Endothelial cell of umbilical vein (primary cell): ENCODE data around the gene TSPAN5. TPM values are rescaled to one million over a fixed set of nuclear protein-coding genes. Genes with fewer than 3 reads are reported as not detected.

ENCODE experiments used
- BruUV-seq: library from RNA; stranded (reverse); fragments of 400-500 nt; replicated peaks from 2 replicates; lab custom pipeline; 2021; lab: Mats Ljungman, UMichigan
- CTCF ChIA-PET: fragments of 300-600, 350-600 bp; sonication (Branson Sonifier 250); formaldehyde crosslinking; loops from one replicate; lab custom pipeline; 2021; ENCODE audit warnings: antibody characterized with exemption, inconsistent platforms; lab: Charles Lee
- POLR2A ChIA-PET: fragments of 300-600, 350-600 bp; sonication (Branson Sonifier 250); formaldehyde crosslinking; loops from one replicate; lab custom pipeline; 2021; ENCODE audit warnings: antibody characterized with exemption, inconsistent platforms; lab: Charles Lee
- DNase-seq: peaks from one replicate; pipeline ENCODE4 v3.0.0-alpha.2; 2011; ENCODE audit warnings: low read depth, low spot score
- FAIRE-seq: peaks from 2 replicates; lab custom pipeline; 2011; peaks lifted over from hg19 to GRCh38; lab: Jason Lieb, UNC
- H2AFZ ChIP-seq: 2 replicates; pipeline ENCODE4 v1.6.0; 2012; ENCODE audit warnings: low read depth, low read length, control low read depth, inconsistent platforms
- H3K27ac ChIP-seq: 2 replicates; pipeline ENCODE4 v1.5.1; 2011; ENCODE audit warnings: low read depth, mild to moderate bottlenecking, control low read depth, low read length, moderate library complexity; ENCODE audit not compliant: insufficient read depth
- H3K27me3 ChIP-seq, 2 experiments: 2 replicates each; pipeline versions ENCODE4 v1.6.0 to v1.6.1; 2011; ENCODE audit warnings: low read length in 2 of 2, mixed read lengths in 1 of 2; ENCODE audit not compliant: control insufficient read depth in 2 of 2, insufficient read depth in 2 of 2
- H3K36me3 ChIP-seq, 2 experiments: 2 replicates in 1 of 2; 3 replicates in 1 of 2; pipeline ENCODE4 v1.5.1; 2011; ENCODE audit warnings: low read length in 2 of 2, mild to moderate bottlenecking in 1 of 2, moderate library complexity in 1 of 2; ENCODE audit not compliant: control insufficient read depth in 2 of 2, insufficient read depth in 2 of 2; ENCODE audit errors: extremely low read depth in 1 of 2
- H3K4me1 ChIP-seq: 3 replicates; pipeline ENCODE4 v1.5.1; 2011; ENCODE audit warnings: mild to moderate bottlenecking, low read length; ENCODE audit not compliant: control insufficient read depth, insufficient read depth; ENCODE audit errors: extremely low read depth
- H3K4me2 ChIP-seq: 2 replicates; pipeline ENCODE4 v1.6.1; 2011; ENCODE audit warnings: low read length, control low read depth, mixed read lengths; ENCODE audit not compliant: insufficient read depth
- H3K4me3 ChIP-seq, 3 experiments: fragments of 200-600 bp in 1 of 3; sonication (generic), shearing (Covaris generic) in 1 of 3; replicated peaks in 1 of 3; 2 replicates each; pipeline ENCODE4 v1.5.1; 2011 to 2016; ENCODE audit warnings: control low read depth in 3 of 3, low read length in 3 of 3, mild to moderate bottlenecking in 2 of 3, inconsistent platforms in 1 of 3, low read depth in 1 of 3, moderate library complexity in 1 of 3; ENCODE audit not compliant: insufficient read depth in 1 of 3
- H3K79me2 ChIP-seq: 2 replicates; pipeline ENCODE4 v1.6.0; 2012; ENCODE audit warnings: low read length, inconsistent platforms; ENCODE audit not compliant: control insufficient read depth, insufficient read depth
- H3K9ac ChIP-seq: replicated peaks from 2 replicates; pipeline ENCODE3; 2011; ENCODE audit warnings: low read length, control low read depth; ENCODE audit not compliant: insufficient read depth; ENCODE audit errors: extremely low read depth
- H3K9me1 ChIP-seq: replicated peaks from 3 replicates; pipeline ENCODE4 v1.6.0; 2011; ENCODE audit warnings: mild to moderate bottlenecking, low read length; ENCODE audit not compliant: control insufficient read depth, insufficient read depth; ENCODE audit errors: extremely low read depth
- H3K9me3 ChIP-seq: replicated peaks from 2 replicates; pipeline ENCODE4 v1.5.1; 2012; ENCODE audit warnings: low read length, inconsistent platforms; ENCODE audit not compliant: control insufficient read depth, insufficient read depth
- H4K20me1 ChIP-seq: replicated peaks from 2 replicates; pipeline ENCODE3; 2011; ENCODE audit warnings: mild to moderate bottlenecking, low read length; ENCODE audit not compliant: control insufficient read depth, insufficient read depth; ENCODE audit errors: extremely low read depth
- EZH2 ChIP-seq: IDR thresholded peaks from 2 replicates; pipeline ENCODE4 v1.6.1; 2012; ENCODE audit warnings: borderline replicate concordance, low read depth, mild to moderate bottlenecking, moderate library complexity, low read length, inconsistent platforms; ENCODE audit not compliant: severe bottlenecking
- FOS ChIP-seq: IDR thresholded peaks from 2 replicates; pipeline ENCODE4 v1.6.1; 2011; ENCODE audit warnings: mild to moderate bottlenecking, low read length, moderate library complexity, borderline replicate concordance; ENCODE audit not compliant: insufficient read depth
- GATA2 ChIP-seq: IDR thresholded peaks from 2 replicates; pipeline ENCODE4 v1.7.0; 2011; ENCODE audit warnings: low read depth, mild to moderate bottlenecking, moderate library complexity, mixed read lengths, low read length; ENCODE audit not compliant: insufficient read length, insufficient read depth
- JUN ChIP-seq: IDR thresholded peaks from 2 replicates; pipeline ENCODE4 v1.6.1; 2011; ENCODE audit warnings: borderline replicate concordance, low read depth; ENCODE audit not compliant: insufficient read length, insufficient read depth
- MYC ChIP-seq: IDR thresholded peaks from one replicate; pipeline ENCODE4 v1.6.1; 2011; ENCODE audit warnings: mild to moderate bottlenecking, low read depth, low read length
- POLR2A ChIP-seq: IDR thresholded peaks from 2 replicates; pipeline ENCODE4 v1.6.1; 2012; ENCODE audit warnings: low read depth, mild to moderate bottlenecking, control low read depth, low read length
- POLR2AphosphoS5 ChIP-seq: IDR thresholded peaks from 2 replicates; pipeline ENCODE4 v1.6.1; 2012; ENCODE audit warnings: low read depth, mild to moderate bottlenecking, control low read depth, low read length, moderate library complexity; ENCODE audit not compliant: insufficient read depth
- dilution Hi-C: fragments of 300-500 bp; cut with MboI; formaldehyde crosslinking; loops from one replicate; pipeline ENCODE4 v1.15.0; 2019; ENCODE audit warnings: low sequenced_read_pairs; ENCODE audit not compliant: extremely low pct_ligation_motif_present
- intact Hi-C: fragments of 100-400 bp; cut with micrococcal nuclease; formaldehyde crosslinking; loops from one replicate; pipeline ENCODE4 v1.10.0; 2022
- polyA plus RNA-seq, 4 experiments: library from polyadenylated mRNA; depleted of rRNA in 3 of 4; stranded (reverse) in 3 of 4; unstranded in 1 of 4; fragments of >200 nt; gene quantifications; 2 replicates each; pipeline versions ENCODE4 v1.2.1 to v1.2.3, GENCODE V29; 2011 to 2012; ENCODE audit warnings: missing spikeins in 1 of 4
- total RNA-seq: library from RNA; stranded (reverse); gene quantifications from 2 replicates; pipeline ENCODE4 v1.2.3, GENCODE V29; 2021
- TF ChIP-seq, protein P1 (sequence below), 2 donors: IDR thresholded peaks; 1 replicate in 1 of 2; 2 replicates in 1 of 2; pipeline ENCODE4 v1.5.1; 2011; ENCODE audit warnings: low read length in 2 of 2, mild to moderate bottlenecking in 2 of 2, moderate library complexity in 2 of 2, control low read depth in 1 of 2, inconsistent platforms in 1 of 2, low read depth in 1 of 2; ENCODE audit not compliant: insufficient read depth in 1 of 2; ENCODE audit errors: extremely low read depth in 1 of 2
- TF ChIP-seq, protein P2 (sequence below): IDR thresholded peaks from 2 replicates; pipeline ENCODE4 v1.6.1; 2011; ENCODE audit not compliant: insufficient read depth, insufficient read length

The TSPAN5 gene
- total and polyA plus RNA-seq, 2 donors (not counting 3 experiments of a cell fraction or from before 2014, with no cell fraction given) = 45.1 to 50.2 TPM

GRCh38 chr4:98625920-98626319, 32.5 kb downstream of the TSPAN5 start:
- Histone ChIP-seq H3K4me1 (peaks cover 45% of the 10 kb centered on the region), H3K9me3 (no peaks in the 10 kb centered on the region), H3K4me3 (peak overlapping the region in 1 of 3 experiments; percentile 36), H2AFZ (no peak overlapping the region), H3K79me2 (peaks cover 78% of the 10 kb centered on the region), H3K36me3 (no peaks in the 10 kb centered on the region), H3K9ac (peak overlapping the region; percentile 50), H3K4me2 (peak overlapping the region; percentile 86), H3K9me1 (no peaks in the 10 kb centered on the region), H3K27ac (peak overlapping the region; percentile 74), H4K20me1 (no peaks in the 10 kb centered on the region), H3K27me3 (no peaks in the 10 kb centered on the region)
- TF ChIP-seq JUN = no peak
- TF ChIP-seq, protein P1, sequence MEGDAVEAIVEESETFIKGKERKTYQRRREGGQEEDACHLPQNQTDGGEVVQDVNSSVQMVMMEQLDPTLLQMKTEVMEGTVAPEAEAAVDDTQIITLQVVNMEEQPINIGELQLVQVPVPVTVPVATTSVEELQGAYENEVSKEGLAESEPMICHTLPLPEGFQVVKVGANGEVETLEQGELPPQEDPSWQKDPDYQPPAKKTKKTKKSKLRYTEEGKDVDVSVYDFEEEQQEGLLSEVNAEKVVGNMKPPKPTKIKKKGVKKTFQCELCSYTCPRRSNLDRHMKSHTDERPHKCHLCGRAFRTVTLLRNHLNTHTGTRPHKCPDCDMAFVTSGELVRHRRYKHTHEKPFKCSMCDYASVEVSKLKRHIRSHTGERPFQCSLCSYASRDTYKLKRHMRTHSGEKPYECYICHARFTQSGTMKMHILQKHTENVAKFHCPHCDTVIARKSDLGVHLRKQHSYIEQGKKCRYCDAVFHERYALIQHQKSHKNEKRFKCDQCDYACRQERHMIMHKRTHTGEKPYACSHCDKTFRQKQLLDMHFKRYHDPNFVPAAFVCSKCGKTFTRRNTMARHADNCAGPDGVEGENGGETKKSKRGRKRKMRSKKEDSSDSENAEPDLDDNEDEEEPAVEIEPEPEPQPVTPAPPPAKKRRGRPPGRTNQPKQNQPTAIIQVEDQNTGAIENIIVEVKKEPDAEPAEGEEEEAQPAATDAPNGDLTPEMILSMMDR (IDR thresholded peaks at IDR 0.05; ENCODE audit: extremely low read depth in 1 of 2, insufficient read depth in 1 of 2, low read depth in 1 of 2, low read length in 2 of 2) = no peak
- no peak for TF ChIP-seq FOS
- no peak for TF ChIP-seq POLR2A
- TF ChIP-seq GATA2 = no peak
- TF ChIP-seq EZH2 = no peak
- TF ChIP-seq, protein P2, sequence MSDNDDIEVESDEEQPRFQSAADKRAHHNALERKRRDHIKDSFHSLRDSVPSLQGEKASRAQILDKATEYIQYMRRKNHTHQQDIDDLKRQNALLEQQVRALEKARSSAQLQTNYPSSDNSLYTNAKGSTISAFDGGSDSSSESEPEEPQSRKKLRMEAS = no peak
- TF ChIP-seq MYC = no peak
- no peak for TF ChIP-seq POLR2AphosphoS5
- ChIA-PET POLR2A (no interaction called here), CTCF (interaction anchor here (3.7 kb wide), 1 partner anchor 158 kb away, joined by 26 read pairs; no protein-coding TSS in a partner anchor)
- FAIRE-seq (no peak), DNase-seq (no peak)
- intact Hi-C loops = loop anchor here (1.0 to 10.0 kb wide), 7 partner anchors 17 to 779 kb away; no protein-coding TSS in a partner anchor
- dilution Hi-C loops = no loop called here
- TSS peak; percentile 19 for BruUV-seq
